ENCODE measurements around the gene CMSS1.

GRCh38 chr3:99931059-99931458 is 113.4 kb downstream of the CMSS1 start:
- TF ChIP-seq CTCF (IDR thresholded peaks at IDR 0.05) (no peak), POLR2A (IDR thresholded peaks at IDR 0.05) (no peak)

Measured in uterus (tissue), 2 donors.